ENCODE data around the gene PTPRN. TPM values are rescaled to one million over a fixed set of nuclear protein-coding genes. Genes with fewer than 3 reads are reported as not detected.
"Not testable (repeated sequence)": the region's sequence is repeated elsewhere in the genome, so short reads cannot be mapped to it uniquely, and the experiment has no call there.

Gene PTPRN
- total RNA-seq, 1 experiment from 2014 or later: not detected

DNA sequence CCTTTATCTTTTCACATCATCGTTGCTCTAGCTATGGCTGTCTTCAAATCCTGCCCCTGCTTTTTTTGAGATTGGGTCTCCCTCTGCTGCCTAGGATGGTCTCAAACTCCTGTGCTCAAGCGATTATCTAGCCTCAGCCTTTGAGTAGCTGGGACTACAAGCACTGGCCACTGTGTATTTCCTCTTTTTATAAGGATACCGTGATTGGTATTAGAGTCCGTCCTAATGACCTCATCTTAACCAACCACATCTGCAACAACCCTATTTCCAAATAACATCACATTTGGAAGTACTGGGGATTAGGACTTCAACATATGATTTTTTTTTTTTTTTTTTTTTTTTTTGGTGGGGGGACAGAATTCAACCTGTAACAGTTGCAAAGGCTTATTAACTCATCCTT lies 14.2 kb upstream of the PTPRN start:
- no peaks in the 10 kb centered on the region for H3K36me3 Mint-ChIP-seq (ENCODE audit: insufficient read depth, unreplicated experiment)
- TF ChIP-seq, protein P1, sequence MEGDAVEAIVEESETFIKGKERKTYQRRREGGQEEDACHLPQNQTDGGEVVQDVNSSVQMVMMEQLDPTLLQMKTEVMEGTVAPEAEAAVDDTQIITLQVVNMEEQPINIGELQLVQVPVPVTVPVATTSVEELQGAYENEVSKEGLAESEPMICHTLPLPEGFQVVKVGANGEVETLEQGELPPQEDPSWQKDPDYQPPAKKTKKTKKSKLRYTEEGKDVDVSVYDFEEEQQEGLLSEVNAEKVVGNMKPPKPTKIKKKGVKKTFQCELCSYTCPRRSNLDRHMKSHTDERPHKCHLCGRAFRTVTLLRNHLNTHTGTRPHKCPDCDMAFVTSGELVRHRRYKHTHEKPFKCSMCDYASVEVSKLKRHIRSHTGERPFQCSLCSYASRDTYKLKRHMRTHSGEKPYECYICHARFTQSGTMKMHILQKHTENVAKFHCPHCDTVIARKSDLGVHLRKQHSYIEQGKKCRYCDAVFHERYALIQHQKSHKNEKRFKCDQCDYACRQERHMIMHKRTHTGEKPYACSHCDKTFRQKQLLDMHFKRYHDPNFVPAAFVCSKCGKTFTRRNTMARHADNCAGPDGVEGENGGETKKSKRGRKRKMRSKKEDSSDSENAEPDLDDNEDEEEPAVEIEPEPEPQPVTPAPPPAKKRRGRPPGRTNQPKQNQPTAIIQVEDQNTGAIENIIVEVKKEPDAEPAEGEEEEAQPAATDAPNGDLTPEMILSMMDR (IDR thresholded peaks at IDR 0.05; ENCODE audit: unreplicated experiment): no peak
- BruUV-seq (replicated peaks): no TSS peak
- DNase-seq: no peak
- peaks cover 67% of the 10 kb centered on the region for H3K27me3 Mint-ChIP-seq (ENCODE audit: unreplicated experiment)
- intact Hi-C loops (cut with micrococcal nuclease; ENCODE audit: unreplicated experiment): no loop called here
- H3K9me3 Mint-ChIP-seq (ENCODE audit: low read depth, unreplicated experiment): no peaks in the 10 kb centered on the region
- no peaks in the 10 kb centered on the region for H3K4me1 Mint-ChIP-seq (ENCODE audit: low read depth, unreplicated experiment)
- H3K4me3 Mint-ChIP-seq (ENCODE audit: low read depth, unreplicated experiment): no peak overlapping the region
- no peak overlapping the region for H3K27ac Mint-ChIP-seq (ENCODE audit: unreplicated experiment)
- CTCF ChIA-PET: no interaction called here

DNA sequence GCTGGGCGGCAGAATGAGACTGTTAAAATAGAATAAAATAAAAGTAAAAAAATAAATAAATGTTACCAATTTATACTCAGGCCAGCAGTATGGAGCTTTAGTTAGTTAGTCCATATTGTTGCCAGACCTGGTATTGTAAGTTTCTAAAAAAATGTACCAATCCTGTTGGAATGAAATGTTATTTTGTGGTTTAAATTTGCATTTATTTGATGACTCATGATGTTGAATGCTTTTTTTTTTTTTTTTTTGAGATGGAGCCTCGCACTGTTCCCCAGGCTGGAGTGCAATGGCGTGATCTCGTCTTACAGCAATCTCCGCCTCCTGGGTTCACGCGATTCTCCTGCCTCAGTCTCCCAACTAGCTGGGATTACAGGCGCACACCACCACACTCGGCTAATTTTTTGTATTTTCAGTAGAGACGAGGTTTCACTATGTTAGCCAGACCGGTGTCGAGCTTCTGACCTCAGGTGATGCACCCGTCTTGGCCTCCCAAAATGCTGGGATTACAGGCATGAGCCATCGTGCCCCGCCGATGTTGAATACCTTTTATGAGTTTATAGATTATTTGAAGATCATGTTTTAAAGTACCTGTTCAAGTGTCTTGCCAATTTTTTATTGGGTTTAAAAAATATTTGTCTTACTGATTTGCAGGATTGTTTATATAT lies 5.7 kb upstream of the PTPRN start:
- Mint-ChIP-seq H3K36me3 (ENCODE audit: insufficient read depth, unreplicated experiment) (no peaks in the 10 kb centered on the region), H3K27me3 (ENCODE audit: unreplicated experiment) (peaks cover 38% of the 10 kb centered on the region), H3K4me1 (ENCODE audit: low read depth, unreplicated experiment) (no peaks in the 10 kb centered on the region), H3K4me3 (ENCODE audit: low read depth, unreplicated experiment) (no peak overlapping the region), H3K9me3 (ENCODE audit: low read depth, unreplicated experiment) (no peaks in the 10 kb centered on the region), H3K27ac (ENCODE audit: unreplicated experiment) (no peak overlapping the region)
- intact Hi-C loops (cut with micrococcal nuclease; ENCODE audit: unreplicated experiment): no loop called here
- CTCF ChIA-PET: interaction anchor here (0.6 kb wide), 1 partner anchor 371 kb away, joined by 3 read pairs; no protein-coding TSS in a partner anchor
- no TSS peak for BruUV-seq (replicated peaks)
- no peak for DNase-seq
- TF ChIP-seq, protein P1 (IDR thresholded peaks at IDR 0.05; ENCODE audit: unreplicated experiment): no peak

DNA sequence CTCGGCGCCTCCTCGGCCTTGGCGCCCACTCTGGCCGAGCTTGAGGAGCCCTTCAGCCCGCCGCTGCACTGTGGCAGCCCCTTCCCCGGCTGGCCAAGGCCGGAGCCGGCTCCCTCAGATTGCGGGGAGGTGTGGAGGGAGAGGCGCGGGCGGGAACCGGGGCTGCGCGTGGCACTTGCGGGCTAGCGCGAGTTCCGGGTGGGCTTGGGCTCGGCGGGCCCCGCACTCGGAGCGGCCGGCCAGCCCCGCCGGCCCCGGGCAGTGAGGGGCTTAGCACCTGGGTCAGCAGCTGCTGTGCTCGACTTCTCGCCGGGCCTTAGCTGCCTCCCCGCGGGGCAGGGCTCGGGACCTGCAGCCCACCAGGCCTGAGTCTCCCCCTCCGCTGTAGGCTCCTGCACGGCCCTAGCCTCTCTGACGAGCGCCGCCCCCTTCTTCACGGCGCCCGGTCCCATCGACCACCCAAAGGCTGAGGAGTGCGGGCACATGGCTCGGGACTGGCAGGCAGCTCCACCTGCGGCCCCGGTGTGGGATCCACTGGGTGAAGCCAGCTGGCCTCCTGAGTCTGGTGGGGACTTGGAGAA lies 3.6 kb upstream of the PTPRN start:
- intact Hi-C loops (cut with micrococcal nuclease; ENCODE audit: unreplicated experiment); H3K4me3 Mint-ChIP-seq (ENCODE audit: low read depth, unreplicated experiment); H3K27ac Mint-ChIP-seq (ENCODE audit: unreplicated experiment); BruUV-seq (replicated peaks); H3K36me3 Mint-ChIP-seq (ENCODE audit: insufficient read depth, unreplicated experiment); DNase-seq; H3K4me1 Mint-ChIP-seq (ENCODE audit: low read depth, unreplicated experiment); H3K9me3 Mint-ChIP-seq (ENCODE audit: low read depth, unreplicated experiment): not testable (repeated sequence)
- CTCF ChIA-PET: interaction anchor here (1.3 kb wide), 1 partner anchor 21 kb away, joined by 4 read pairs; no protein-coding TSS in a partner anchor
- H3K27me3 Mint-ChIP-seq (ENCODE audit: unreplicated experiment): peaks cover 48% of the 10 kb centered on the region

DNA sequence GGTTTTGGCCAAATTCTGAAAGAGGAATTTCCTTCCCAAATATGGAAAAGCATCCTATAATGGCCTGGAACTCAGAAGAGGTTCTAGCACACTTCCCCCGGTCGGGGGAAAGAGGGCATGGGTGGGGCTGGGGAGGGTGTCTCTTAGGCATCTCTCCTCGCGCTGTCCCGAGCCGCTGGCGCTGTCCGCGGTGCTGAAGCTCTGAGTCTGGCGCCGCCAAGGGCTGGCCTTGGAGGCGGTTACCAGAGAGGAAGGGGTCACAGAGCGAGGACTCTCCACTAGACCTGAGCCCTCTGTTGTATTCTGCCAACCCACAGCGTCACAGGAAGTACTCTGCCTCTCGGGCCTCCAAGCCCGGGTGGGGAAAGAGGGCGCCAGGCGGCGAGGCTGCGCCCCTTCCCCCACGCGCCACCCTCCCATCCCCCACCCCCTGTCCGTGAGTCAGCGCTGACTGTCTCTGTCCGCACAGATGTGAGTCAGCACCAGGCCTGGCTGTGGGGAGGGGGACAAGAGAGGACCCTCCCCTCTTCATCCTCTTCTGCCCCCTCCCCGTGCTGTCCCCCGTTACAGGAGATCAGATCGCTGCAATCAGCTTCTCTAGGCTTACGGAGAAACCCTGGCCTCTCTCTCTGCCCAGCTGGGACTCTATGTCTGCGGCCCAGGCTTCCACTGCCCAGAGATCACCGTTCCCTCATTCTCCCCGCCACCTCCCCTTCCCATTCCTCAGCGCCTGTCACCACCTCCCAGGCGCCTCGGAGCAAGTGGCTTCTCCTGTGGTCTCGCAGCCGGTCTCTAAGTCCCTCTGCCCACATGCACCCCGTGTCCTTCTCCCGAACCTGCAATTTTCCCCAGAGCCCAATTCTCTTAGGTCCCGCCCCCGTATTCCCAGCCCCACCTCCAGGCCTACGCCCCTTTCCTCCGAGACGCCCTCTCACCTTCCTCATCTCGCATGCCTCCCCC lies 779 bp downstream of the PTPRN start:
- DNase-seq: peak; percentile 69
- no peak overlapping the region for H3K4me3 Mint-ChIP-seq (ENCODE audit: low read depth, unreplicated experiment)
- intact Hi-C loops (cut with micrococcal nuclease; ENCODE audit: unreplicated experiment): no loop called here
- H3K4me1 Mint-ChIP-seq (ENCODE audit: low read depth, unreplicated experiment): no peaks in the 10 kb centered on the region
- H3K36me3 Mint-ChIP-seq (ENCODE audit: insufficient read depth, unreplicated experiment): no peaks in the 10 kb centered on the region
- CTCF ChIA-PET: interaction anchor here (0.6 kb wide), 1 partner anchor 37 kb away, joined by 8 read pairs; no protein-coding TSS in a partner anchor
- TF ChIP-seq, protein P1 (IDR thresholded peaks at IDR 0.05; ENCODE audit: unreplicated experiment): no peak
- H3K9me3 Mint-ChIP-seq (ENCODE audit: low read depth, unreplicated experiment): no peaks in the 10 kb centered on the region
- no peak overlapping the region for H3K27ac Mint-ChIP-seq (ENCODE audit: unreplicated experiment)
- BruUV-seq (replicated peaks): no TSS peak
- H3K27me3 Mint-ChIP-seq (ENCODE audit: unreplicated experiment): peaks cover 75% of the 10 kb centered on the region
